ENCODE data around the gene SPATA2.

- TF ChIP-seq CTCF (IDR thresholded peaks at IDR 0.05; ENCODE audit: extremely low read depth in 1 of 2, insufficient read depth in 1 of 2, low read depth in 1 of 2, low read length in 2 of 2) (no peak), EZH2 (IDR thresholded peaks at IDR 0.05; ENCODE audit: borderline replicate concordance, low read depth, low read length, severe bottlenecking) (no peak), GATA2 (IDR thresholded peaks at IDR 0.05; ENCODE audit: insufficient read depth, insufficient read length, low read depth, low read length) (no peak), POLR2AphosphoS5 (IDR thresholded peaks at IDR 0.05; ENCODE audit: insufficient read depth, low read depth, low read length) (no peak), MAX (IDR thresholded peaks at IDR 0.05; ENCODE audit: insufficient read depth, insufficient read length) (no peak), POLR2A (IDR thresholded peaks at IDR 0.05; ENCODE audit: low read depth, low read length) (no peak)
Measured at GRCh38 chr20:49863666-49864065, 51.7 kb downstream of the SPATA2 start.

Measured in endothelial cell of umbilical vein (primary cell).